ENCODE data around the gene ENHO.

DNA sequence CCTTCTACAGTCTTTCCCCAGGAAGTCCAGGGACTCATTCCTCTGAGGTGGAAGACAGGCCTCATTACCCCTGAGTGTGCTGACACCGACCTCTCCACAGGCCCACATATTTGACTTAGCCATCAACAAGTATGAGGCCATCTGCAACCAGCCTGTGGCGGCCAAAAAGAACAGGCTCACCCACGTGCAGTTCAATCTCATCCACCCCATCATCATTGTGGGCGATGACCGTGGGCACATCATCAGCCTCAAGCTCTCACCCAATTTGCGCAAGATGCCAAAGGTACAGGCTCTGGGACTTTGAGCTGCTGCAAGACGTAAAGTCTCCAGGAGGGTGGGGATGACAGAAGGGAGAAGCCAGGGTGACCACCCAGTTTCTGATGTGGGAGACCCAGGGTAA is 5.6 kb downstream of the ENHO start:
- TF ChIP-seq CTCF (IDR thresholded peaks at IDR 0.05) (no peak), POLR2A (IDR thresholded peaks at IDR 0.05) (no peak), POLR2AphosphoS5 (IDR thresholded peaks at IDR 0.05; ENCODE audit: insufficient read depth in 1 of 2, low read depth in 1 of 2) (no peak)

Measured in vagina (tissue), 2 donors.